NB4 (cell line): ENCODE results near the gene TMEM86A.

ENCODE experiments used
- DNase-seq: peaks from one replicate; pipeline ENCODE4 v3.0.0; 2010; ENCODE audit warnings: low read depth
- H3K4me3 ChIP-seq: one replicate; pipeline ENCODE4 v1.5.1; 2011; ENCODE audit warnings: mild to moderate bottlenecking, low read depth, low read length, moderate library complexity
- MYC ChIP-seq: IDR thresholded peaks from 2 replicates; pipeline ENCODE4 v1.6.1; 2011; ENCODE audit warnings: low read depth, low read length
- POLR2A ChIP-seq: IDR thresholded peaks from 2 replicates; pipeline ENCODE4 v1.6.1; 2011; ENCODE audit warnings: mild to moderate bottlenecking; ENCODE audit not compliant: insufficient read length; ENCODE audit errors: extremely low read depth
- TF ChIP-seq, protein P1 (sequence below): IDR thresholded peaks from one replicate; pipeline ENCODE4 v1.5.1; 2012; ENCODE audit warnings: low read depth, low read length
- TF ChIP-seq, protein P2 (sequence below): IDR thresholded peaks from 2 replicates; pipeline ENCODE4 v1.6.1; 2011; ENCODE audit warnings: low read depth, low read length

TMEM86A gene

DNA sequence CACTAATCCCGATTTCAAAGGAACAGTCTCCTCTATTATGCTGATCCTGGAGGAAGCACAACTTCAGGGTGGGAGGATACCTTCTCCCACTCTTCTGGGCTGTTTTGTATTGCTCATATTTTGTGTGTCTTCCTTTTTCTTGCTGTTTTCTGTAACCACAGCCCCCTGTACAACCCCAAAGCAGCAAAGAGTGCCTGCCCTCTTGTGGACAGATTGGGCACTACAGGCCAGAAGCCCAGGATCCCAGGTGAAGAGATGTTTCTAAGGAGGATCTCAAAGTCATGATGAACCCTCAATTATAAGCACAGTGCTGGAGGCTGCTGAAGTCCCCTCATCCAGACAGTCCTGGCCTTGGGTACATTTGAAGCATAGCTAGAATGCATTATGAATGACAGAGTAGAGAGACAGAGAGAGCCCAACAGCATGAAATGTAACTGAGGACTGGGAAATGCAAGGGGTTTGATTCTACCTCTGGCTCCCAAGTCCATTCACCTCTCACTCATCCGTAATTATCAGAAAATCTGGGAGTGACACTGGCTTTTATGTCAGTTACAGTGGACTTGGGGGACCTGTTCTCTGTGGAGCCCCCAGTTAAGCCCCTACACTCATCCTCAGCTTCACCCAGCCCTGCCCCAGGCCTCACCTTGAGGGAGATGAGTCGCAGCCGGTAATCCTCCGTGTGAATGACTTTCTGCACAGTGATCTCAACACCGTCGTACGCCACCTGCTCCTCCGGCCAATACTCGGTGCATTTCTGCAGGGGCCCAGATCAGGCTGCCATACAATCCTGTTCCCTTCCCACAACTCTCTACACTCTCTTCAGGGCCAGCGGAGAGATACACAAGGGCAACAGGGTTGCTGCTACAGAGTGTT lies 33.6 kb downstream of the TMEM86A start:
- DNase-seq: peak; percentile 57
- no peak overlapping the region for H3K4me3 ChIP-seq
- TF ChIP-seq, protein P1, sequence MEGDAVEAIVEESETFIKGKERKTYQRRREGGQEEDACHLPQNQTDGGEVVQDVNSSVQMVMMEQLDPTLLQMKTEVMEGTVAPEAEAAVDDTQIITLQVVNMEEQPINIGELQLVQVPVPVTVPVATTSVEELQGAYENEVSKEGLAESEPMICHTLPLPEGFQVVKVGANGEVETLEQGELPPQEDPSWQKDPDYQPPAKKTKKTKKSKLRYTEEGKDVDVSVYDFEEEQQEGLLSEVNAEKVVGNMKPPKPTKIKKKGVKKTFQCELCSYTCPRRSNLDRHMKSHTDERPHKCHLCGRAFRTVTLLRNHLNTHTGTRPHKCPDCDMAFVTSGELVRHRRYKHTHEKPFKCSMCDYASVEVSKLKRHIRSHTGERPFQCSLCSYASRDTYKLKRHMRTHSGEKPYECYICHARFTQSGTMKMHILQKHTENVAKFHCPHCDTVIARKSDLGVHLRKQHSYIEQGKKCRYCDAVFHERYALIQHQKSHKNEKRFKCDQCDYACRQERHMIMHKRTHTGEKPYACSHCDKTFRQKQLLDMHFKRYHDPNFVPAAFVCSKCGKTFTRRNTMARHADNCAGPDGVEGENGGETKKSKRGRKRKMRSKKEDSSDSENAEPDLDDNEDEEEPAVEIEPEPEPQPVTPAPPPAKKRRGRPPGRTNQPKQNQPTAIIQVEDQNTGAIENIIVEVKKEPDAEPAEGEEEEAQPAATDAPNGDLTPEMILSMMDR: peak; percentile 98
- no peak for TF ChIP-seq POLR2A
- TF ChIP-seq MYC: no peak
- TF ChIP-seq, protein P2, sequence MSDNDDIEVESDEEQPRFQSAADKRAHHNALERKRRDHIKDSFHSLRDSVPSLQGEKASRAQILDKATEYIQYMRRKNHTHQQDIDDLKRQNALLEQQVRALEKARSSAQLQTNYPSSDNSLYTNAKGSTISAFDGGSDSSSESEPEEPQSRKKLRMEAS: no peak

DNA sequence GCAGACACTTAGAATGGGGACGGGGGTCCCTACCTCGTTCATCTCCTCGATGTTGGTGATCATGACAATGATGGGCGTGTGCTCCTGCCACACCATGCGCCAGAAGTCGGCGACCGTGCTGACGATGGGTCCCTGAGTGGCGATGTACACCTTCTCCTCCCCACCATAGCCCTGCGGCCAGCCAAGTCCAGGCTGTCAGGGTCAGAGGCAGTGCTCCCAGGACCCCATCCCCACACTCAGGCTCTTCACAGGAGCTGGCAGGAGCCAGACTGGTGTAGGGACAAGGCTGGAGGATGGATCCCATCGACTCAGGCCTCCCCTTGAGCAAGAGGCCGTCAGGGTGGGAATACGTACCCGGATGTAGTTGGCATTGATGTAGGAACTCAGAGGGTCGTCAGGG lies 34.6 kb downstream of the TMEM86A start:
- H3K4me3 ChIP-seq: no peak overlapping the region
- TF ChIP-seq POLR2A: no peak
- TF ChIP-seq, protein P1: no peak
- no peak for DNase-seq

DNA sequence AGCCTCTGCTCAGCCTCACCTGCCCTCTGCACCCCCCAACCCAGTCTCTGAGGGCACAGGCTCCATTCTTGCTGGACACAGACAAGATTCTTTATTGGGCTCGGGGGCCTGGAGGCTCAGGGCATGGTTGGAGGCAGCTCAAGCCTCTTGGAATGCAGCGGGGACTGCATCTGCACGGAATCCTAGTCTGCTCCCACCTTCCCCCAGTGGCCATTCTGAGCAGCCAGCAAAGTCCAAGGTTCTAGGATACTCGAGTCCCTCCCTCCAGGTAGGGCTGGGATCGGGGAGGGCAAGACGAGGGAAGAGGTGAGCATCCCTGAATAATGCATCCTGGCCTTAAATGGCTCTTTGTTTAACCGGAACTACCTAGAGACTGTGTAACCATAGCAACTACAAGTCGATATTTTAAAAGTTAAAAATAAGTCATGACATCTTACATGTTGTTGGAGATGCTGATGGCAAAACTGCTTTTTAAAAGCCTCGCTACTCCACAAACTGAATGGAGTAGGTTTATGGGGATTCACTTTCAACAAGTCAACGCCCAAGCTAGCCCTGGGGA lies 38.1 kb downstream of the TMEM86A start:
- TF ChIP-seq MYC (no peak), POLR2A (no peak)
- TF ChIP-seq, protein P1: no peak
- TF ChIP-seq, protein P2: no peak
- H3K4me3 ChIP-seq: no peak overlapping the region
- no peak for DNase-seq

DNA sequence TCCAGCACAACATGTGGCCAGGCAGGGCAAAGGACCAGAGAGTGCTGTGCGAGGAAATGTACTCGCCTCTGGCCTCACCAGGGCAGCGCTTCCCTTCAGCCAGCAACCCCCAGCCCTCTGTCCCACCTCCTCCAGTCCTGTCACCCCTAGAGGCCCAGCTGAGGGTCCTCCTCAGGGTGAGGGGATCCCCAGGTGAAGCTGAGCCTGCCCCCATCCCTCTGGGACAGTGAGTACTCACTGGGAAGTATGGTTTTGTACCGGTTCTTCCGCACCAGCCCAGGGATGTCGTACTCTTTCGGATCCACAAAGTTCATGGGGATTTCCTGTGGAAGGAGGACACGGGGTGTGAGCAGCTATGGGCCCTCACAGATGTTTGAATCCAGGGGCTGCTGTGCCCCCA lies 39.1 kb downstream of the TMEM86A start:
- no peak for DNase-seq
- no peak overlapping the region for H3K4me3 ChIP-seq

DNA sequence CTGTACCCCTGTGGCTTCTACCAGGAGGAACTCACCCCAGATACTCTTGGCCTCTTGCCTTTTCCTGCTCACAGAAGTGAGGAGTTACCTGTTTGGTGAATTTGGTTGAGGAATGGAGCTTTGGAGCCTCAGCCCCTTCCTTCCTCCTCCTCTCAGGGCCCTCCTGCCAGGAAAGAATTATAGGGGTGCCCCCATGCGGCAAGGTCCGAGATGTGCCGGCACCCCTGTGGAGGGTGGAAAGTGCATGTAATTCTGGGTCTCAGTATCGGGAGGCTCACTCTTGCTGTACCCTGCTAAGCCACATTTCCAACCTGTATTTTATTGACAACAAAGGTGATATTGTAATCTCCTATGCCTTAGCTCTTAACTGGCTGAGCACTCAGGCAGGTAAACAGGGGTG lies 41.1 kb downstream of the TMEM86A start:
- no peak for DNase-seq
- H3K4me3 ChIP-seq: no peak overlapping the region
- TF ChIP-seq MYC: no peak
- TF ChIP-seq, protein P1: no peak
- TF ChIP-seq, protein P2: no peak
- no peak for TF ChIP-seq POLR2A

More for the DNA sequence above, 39.1 kb downstream of the TMEM86A start:
- TF ChIP-seq, protein P1: no peak
- no peak for TF ChIP-seq POLR2A
- TF ChIP-seq, protein P2: no peak
- TF ChIP-seq MYC: no peak

DNA sequence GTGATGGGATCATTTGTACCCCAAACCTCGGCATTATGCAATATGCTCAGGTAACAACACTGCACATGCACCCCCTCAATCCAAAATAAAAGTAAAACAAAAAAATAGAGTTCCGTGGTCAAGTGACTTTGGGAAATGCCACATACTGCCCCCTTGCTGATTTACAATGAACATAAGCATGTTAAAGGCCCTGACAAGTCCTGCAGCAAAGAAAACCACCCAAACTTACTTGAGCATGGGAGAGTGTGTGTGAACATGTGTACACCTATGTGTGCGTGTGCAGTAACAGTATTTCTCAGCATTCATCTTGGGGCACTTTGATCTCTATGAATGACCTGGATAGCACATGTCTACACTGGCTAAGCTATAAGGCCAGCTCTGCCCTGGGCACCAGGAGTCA lies 43.2 kb downstream of the TMEM86A start:
- no peak overlapping the region for H3K4me3 ChIP-seq
- no peak for DNase-seq
- TF ChIP-seq, protein P2: no peak
